Measurements from ENCODE around the gene LEPR. TPM values are rescaled to one million over a fixed set of nuclear protein-coding genes. Genes with fewer than 3 reads are reported as not detected.

Gene LEPR
- total RNA-seq, 1 donor from 2014 or later: 12.4 TPM

- no peak for DNase-seq (ENCODE audit: low read depth)
- no peak for TF ChIP-seq CTCF (conservative IDR thresholded peaks at IDR 0.05; ENCODE audit: low read depth, low read length)
- H3K4me3 ChIP-seq (ENCODE audit: low read depth, low read length): no peak overlapping the region
Measured at GRCh38 chr1:65398083-65398482, 22.4 kb upstream of the LEPR start.

- no peak overlapping the region for H3K4me3 ChIP-seq (ENCODE audit: low read depth, low read length)
- no peak for DNase-seq (ENCODE audit: low read depth)
- no peak for TF ChIP-seq CTCF (conservative IDR thresholded peaks at IDR 0.05; ENCODE audit: low read depth, low read length)
Measured at GRCh38 chr1:65399003-65399402, 21.5 kb upstream of the LEPR start.

- no peak for DNase-seq (ENCODE audit: low read depth)
- no peak overlapping the region for H3K4me3 ChIP-seq (ENCODE audit: low read depth, low read length)
- TF ChIP-seq CTCF (conservative IDR thresholded peaks at IDR 0.05; ENCODE audit: low read depth, low read length): no peak
Measured at GRCh38 chr1:65401612-65402011, 18.9 kb upstream of the LEPR start.

GRCh38 chr1:65404941-65405340, 15.5 kb upstream of the LEPR start:
- H3K4me3 ChIP-seq (ENCODE audit: low read depth, low read length): no peak overlapping the region
- no peak for TF ChIP-seq CTCF (conservative IDR thresholded peaks at IDR 0.05; ENCODE audit: low read depth, low read length)
- no peak for DNase-seq (ENCODE audit: low read depth)

- no peak for DNase-seq (ENCODE audit: low read depth)
- TF ChIP-seq CTCF (conservative IDR thresholded peaks at IDR 0.05; ENCODE audit: low read depth, low read length): no peak
Measured at GRCh38 chr1:65407877-65408276, 12.6 kb upstream of the LEPR start.

GRCh38 chr1:65409314-65409713, 11.2 kb upstream of the LEPR start:
- H3K4me3 ChIP-seq (ENCODE audit: low read depth, low read length): no peak overlapping the region
- no peak for TF ChIP-seq CTCF (conservative IDR thresholded peaks at IDR 0.05; ENCODE audit: low read depth, low read length)
- no peak for DNase-seq (ENCODE audit: low read depth)

More at GRCh38 chr1:65407877-65408276, 12.6 kb upstream of the LEPR start:
- H3K4me3 ChIP-seq (ENCODE audit: low read depth, low read length): no peak overlapping the region

- no peak for DNase-seq (ENCODE audit: low read depth)
- no peak for TF ChIP-seq CTCF (conservative IDR thresholded peaks at IDR 0.05; ENCODE audit: low read depth, low read length)
- no peak overlapping the region for H3K4me3 ChIP-seq (ENCODE audit: low read depth, low read length)
Measured at GRCh38 chr1:65409816-65410326, 10.6 kb upstream of the LEPR start.

All from epithelial cell of proximal tubule (primary cell).